ENCODE data around the gene GMEB2.

Gene GMEB2

GRCh38 chr20:63582382-63583063 is 44.4 kb downstream of the GMEB2 start:
- H3K4me2 ChIP-seq (ENCODE audit: low read depth, low read length): no peak overlapping the region
- no peaks in the 10 kb centered on the region for H3K9me3 ChIP-seq (replicated peaks; ENCODE audit: insufficient read depth, low read length)
- H4K20me1 ChIP-seq (ENCODE audit: insufficient read depth, low read length): no peaks in the 10 kb centered on the region
- no peaks in the 10 kb centered on the region for H3K4me1 ChIP-seq (ENCODE audit: low read length)
- H3K27me3 ChIP-seq (replicated peaks; ENCODE audit: insufficient read depth, low read length): peaks cover 63% of the 10 kb centered on the region
- no peaks in the 10 kb centered on the region for H3F3A ChIP-seq (ENCODE audit: insufficient read depth, low read length)
- no peak overlapping the region for H3K9ac ChIP-seq (ENCODE audit: low read length)
- H3K79me2 ChIP-seq (ENCODE audit: low read length): no peaks in the 10 kb centered on the region
- no peak overlapping the region for H2AFZ ChIP-seq (ENCODE audit: low read length)
- no peak for TF ChIP-seq EZH2 (optimal IDR thresholded peaks at IDR 0.05; ENCODE audit: low read depth, low read length)
- no peak for TF ChIP-seq EZH2phosphoT487 (IDR thresholded peaks at IDR 0.05; ENCODE audit: low read length)
- TF ChIP-seq CTCF (IDR thresholded peaks at IDR 0.05; ENCODE audit: low read length): no peak
- H3K9me2 ChIP-seq (replicated peaks; ENCODE audit: insufficient read depth, low read length): no peaks in the 10 kb centered on the region
- no peak overlapping the region for H3K4me3 ChIP-seq (ENCODE audit: low read length)
- DNase-seq: no peak
- no peak overlapping the region for H3K27ac ChIP-seq (ENCODE audit: low read length)
- H3K36me3 ChIP-seq (replicated peaks; ENCODE audit: insufficient read depth, low read length): no peaks in the 10 kb centered on the region

- H3K4me2 ChIP-seq (ENCODE audit: low read depth, low read length): no peak overlapping the region
Observed at GRCh38 chr20:63580796-63581461, 46.0 kb downstream of the GMEB2 start.

GRCh38 chr20:63579017-63579694 is 47.7 kb downstream of the GMEB2 start:
- DNase-seq: no peak
- H3K36me3 ChIP-seq (replicated peaks; ENCODE audit: insufficient read depth, low read length): no peaks in the 10 kb centered on the region

More at GRCh38 chr20:63580796-63581461, 46.0 kb downstream of the GMEB2 start:
- Histone ChIP-seq H3K36me3 (replicated peaks; ENCODE audit: insufficient read depth, low read length) (no peaks in the 10 kb centered on the region), H3K4me1 (ENCODE audit: low read length) (no peaks in the 10 kb centered on the region), H4K20me1 (ENCODE audit: insufficient read depth, low read length) (no peaks in the 10 kb centered on the region), H2AFZ (ENCODE audit: low read length) (no peak overlapping the region), H3K9ac (ENCODE audit: low read length) (no peak overlapping the region), H3K9me2 (replicated peaks; ENCODE audit: insufficient read depth, low read length) (no peaks in the 10 kb centered on the region), H3K27ac (ENCODE audit: low read length) (no peak overlapping the region), H3K4me3 (ENCODE audit: low read length) (no peak overlapping the region), H3K27me3 (replicated peaks; ENCODE audit: insufficient read depth, low read length) (peaks cover 74% of the 10 kb centered on the region), H3K79me2 (ENCODE audit: low read length) (no peaks in the 10 kb centered on the region), H3F3A (ENCODE audit: insufficient read depth, low read length) (no peaks in the 10 kb centered on the region), H3K9me3 (replicated peaks; ENCODE audit: insufficient read depth, low read length) (no peaks in the 10 kb centered on the region)
- TF ChIP-seq EZH2phosphoT487 (IDR thresholded peaks at IDR 0.05; ENCODE audit: low read length) (no peak), EZH2 (optimal IDR thresholded peaks at IDR 0.05; ENCODE audit: low read depth, low read length) (no peak), CTCF (IDR thresholded peaks at IDR 0.05; ENCODE audit: low read length) (peak; percentile 45)
- peak; percentile 56 for DNase-seq

More at GRCh38 chr20:63579017-63579694, 47.7 kb downstream of the GMEB2 start:
- Histone ChIP-seq H3K9me2 (replicated peaks; ENCODE audit: insufficient read depth, low read length) (no peaks in the 10 kb centered on the region), H3K9ac (ENCODE audit: low read length) (no peak overlapping the region), H3K9me3 (replicated peaks; ENCODE audit: insufficient read depth, low read length) (no peaks in the 10 kb centered on the region), H3F3A (ENCODE audit: insufficient read depth, low read length) (no peaks in the 10 kb centered on the region), H3K4me1 (ENCODE audit: low read length) (peaks cover 5% of the 10 kb centered on the region; the same call in 1 of the 2 replicates), H3K79me2 (ENCODE audit: low read length) (no peaks in the 10 kb centered on the region), H3K27ac (ENCODE audit: low read length) (no peak overlapping the region), H3K4me2 (ENCODE audit: low read depth, low read length) (no peak overlapping the region), H4K20me1 (ENCODE audit: insufficient read depth, low read length) (no peaks in the 10 kb centered on the region), H3K4me3 (ENCODE audit: low read length) (no peak overlapping the region), H2AFZ (ENCODE audit: low read length) (no peak overlapping the region), H3K27me3 (replicated peaks; ENCODE audit: insufficient read depth, low read length) (peaks cover 83% of the 10 kb centered on the region)
- no peak for TF ChIP-seq EZH2 (optimal IDR thresholded peaks at IDR 0.05; ENCODE audit: low read depth, low read length)
- TF ChIP-seq CTCF (IDR thresholded peaks at IDR 0.05; ENCODE audit: low read length): no peak
- TF ChIP-seq EZH2phosphoT487 (IDR thresholded peaks at IDR 0.05; ENCODE audit: low read length): no peak
